AML-193 (cell line): ENCODE data around the gene BAIAP3.

Experiments
- DNase-seq, 2 experiments: peaks; one replicate each; lab custom pipeline; 2025; lab: John Stamatoyannopoulos, UW

BAIAP3 gene

GRCh38 chr16:1366712-1367299 is 33.4 kb downstream of the BAIAP3 start:
- DNase-seq = no peak

DNA sequence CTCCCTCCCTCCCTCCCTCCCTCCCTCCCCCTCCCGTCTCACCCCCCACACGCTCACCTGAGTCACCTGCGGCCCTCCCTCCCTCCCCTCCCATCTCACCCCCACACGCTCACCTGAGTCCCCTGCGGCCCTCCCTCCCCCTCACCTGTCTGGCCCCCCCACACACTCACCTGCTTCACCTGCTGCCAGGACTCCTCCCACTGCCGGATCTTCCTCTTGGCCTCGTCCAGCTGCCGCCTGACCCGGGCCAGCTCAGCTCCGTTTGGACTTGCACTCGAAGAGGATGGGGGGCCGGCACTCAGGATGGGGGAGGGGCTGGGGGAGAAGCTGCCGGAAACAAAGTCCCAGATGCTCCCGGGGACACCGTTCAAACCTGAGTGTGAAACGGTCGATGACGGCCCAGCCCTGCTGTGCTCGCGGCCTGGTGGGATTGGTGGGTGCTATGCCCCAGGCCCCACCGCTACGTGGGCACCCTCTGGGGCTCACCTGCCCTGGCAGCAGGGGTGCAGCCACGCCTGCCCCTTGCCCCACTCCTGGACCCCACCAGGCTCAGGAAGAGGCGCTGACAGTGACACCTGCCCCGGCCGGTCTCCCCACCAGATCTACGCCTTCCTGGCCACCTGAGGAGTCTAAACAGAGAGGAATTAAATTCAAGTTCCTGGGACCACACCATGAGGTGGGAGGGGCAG is 34.2 kb downstream of the BAIAP3 start:
- no peak for DNase-seq

GRCh38 chr16:1371054-1371978 is 37.9 kb downstream of the BAIAP3 start:
- no peak for DNase-seq

GRCh38 chr16:1372292-1372950 is 39.0 kb downstream of the BAIAP3 start:
- no peak for DNase-seq

DNA sequence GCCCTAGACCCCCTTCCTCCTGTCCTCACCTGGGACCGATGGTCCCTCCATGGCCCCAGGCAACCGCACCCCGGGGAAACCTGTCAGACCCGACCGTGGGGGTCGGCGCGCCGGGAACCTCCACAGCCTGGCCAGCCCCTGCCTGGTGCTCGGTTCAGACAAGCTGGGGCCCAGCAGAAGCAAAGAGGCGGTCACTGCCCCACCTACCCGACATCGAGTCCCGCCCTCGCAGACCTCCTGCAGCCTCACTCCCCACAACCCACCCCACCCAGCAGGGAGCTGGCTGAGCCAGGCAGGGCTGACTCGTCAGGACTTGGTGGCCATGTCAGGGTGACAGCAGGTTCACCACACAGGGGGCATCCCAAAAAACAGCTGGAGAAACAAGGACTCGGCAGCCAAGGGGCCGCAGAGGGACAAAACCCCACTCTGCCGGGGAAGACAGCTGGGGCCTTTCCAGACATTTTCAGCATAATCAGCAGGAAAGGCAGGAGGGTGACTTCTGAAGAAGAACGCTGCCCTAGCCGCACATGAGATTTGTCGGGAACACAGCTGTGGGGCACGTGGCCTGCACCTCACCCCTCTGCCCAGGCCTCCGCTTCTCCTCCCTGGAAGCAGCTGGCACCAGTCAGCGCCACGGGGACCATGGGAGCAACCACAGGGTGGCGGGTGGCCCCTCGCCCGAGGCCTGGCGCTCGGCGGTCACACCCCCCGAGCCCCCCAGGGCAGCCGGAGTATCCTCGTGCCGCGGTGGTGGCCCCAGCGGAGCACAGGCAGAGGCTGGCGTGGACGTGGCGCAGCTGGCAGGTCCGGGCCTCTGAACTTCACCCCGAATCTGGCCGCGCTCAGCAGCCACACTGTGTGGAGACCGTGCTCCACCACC is 41.2 kb downstream of the BAIAP3 start:
- no peak for DNase-seq

DNA sequence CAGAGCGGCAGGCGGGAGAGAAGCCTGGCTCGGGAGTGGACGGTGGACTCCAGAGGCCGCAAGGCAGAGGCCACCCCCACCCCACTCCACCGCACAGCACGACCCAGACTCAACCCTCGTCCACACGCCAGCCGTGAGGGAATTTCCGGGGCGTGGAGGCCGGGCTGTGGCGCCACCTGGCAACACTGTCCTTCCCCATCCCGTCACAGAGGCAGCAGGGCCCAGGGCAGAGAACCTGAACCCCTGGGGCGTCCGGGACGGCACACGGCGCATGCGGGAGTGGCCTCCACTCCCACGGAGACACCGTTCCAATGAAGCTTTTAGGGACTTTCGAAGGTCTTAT is 41.8 kb downstream of the BAIAP3 start:
- DNase-seq = no peak

DNA sequence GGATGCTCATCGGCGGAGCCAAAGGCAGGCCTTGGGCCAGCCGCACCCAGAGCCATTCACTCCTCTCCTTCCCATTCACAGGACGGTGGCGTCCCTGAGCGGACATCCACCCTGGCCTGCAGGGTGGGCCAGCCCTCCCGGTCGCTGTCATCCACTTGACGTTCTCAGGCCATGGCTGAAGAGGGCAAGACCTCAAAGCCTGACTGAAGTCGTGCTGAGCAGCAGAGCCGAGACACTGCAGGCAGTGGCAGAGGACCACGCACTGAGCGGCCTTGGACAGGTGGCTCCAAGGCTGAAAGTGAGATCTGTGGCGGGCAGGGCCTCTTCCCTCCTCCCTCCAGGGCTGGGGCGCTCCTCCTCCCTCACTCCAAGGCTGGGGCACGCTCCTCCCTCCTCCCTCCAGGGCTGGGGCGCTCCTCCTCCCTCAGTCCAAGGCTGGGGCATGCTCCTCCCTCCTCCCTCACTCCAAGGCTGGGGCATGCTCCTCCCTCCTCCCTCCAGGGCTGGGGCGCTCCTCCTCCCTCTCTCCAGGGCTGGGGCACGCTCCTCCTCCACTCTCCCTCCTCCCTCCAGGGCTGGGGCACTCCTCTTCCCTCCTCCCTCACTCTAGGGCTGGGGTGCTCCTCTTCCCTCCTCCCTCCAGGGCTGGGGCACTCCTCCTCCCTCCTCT is 42.4 kb downstream of the BAIAP3 start:
- no peak for DNase-seq

GRCh38 chr16:1377406-1378010 is 44.1 kb downstream of the BAIAP3 start:
- DNase-seq = no peak

DNA sequence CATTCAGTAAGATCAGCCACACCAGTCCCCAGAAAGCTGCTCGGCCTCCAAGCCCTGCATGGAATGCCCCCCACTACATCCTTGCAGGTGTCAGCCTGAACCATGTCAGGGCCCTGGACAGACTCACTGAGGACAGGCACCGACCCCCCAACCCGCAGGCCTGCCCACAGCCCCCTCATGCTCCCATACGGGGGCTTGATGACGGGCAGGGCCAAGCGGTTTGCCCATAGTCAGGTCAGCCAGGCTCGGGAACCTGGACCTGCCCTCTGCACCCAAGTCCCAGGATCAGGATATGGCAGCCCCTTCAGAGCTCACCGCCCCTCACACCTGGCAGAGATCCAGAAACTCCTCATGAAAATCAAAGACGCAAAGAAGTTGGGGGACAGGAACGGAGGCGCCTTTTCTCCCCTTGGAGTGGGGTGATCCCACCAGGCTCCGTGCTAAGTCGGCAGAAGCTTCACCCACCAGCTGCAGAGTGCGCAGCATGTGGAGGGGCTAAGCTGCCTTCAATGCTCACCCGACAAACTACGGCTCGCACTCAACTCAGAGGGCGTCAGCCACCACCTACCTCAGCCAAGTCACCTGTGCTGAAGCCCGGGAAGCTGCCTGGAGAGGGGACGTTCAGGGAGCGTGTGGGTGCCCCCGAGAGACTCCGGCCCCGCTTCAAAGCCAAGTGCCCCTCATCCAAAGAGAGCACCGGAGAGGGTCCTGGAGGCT is 44.8 kb downstream of the BAIAP3 start:
- no peak for DNase-seq

DNA sequence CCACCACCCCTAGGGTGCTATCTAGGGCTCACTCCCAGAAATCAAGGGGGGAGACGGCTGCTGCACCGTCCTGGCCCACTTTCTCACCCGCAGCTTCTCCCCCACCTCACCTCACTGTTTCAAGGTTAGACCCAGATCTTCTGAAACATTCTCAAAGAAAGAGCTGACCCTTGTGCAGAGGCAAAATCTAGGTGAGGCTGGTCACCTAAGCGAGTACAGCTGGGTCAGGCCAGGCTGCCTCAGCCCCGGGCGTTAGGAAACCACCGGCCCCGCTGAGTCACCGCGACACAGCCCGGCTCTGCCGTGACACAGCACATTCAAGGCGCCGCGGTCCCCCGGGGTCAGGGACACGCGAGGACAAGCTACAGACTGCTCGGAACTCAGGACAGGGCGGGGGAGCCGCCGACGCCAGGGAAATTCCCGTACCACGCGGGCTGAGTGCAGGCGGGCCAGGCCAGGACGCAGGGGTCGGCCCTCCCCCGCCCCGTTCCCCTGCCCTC is 45.4 kb downstream of the BAIAP3 start:
- DNase-seq = peak; percentile 29 to 32

DNA sequence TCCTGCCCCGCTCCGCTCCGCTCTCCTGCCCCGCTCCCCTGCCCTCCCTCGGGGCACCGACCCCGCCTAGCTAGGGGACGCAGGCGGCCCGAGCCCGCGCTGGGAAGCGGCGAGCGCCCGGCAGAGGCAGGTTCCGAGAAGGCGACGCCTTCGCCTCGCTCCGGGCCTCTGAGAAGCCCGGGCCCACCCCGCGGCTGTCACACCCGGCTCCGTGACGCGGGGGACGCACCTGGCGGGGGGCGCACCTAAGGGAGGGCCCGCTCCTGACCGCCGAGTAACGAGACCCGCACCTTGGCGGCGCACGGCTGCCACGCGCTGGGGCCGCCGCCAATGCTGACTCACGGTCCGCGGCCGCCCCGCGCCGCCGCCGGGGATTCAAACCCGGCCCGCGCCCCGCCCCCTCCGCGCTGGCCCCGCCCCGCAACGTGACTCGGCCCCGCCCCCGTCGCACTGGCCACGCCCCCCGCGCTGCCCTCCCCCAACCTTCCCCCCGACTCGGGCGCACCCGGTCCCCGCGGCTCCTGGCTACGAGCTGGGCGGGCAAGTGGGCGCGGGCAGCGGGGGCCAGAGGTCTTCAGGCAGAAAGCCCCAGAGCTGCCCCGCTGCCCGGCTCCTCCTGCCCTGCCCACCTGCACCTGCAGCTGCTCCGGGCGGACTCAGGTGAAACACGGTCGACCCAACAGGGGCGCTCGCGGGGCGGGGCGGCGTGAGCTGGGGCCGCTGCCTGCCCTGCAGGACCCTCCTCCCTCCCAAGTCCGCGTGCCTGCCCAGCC is 46.0 kb downstream of the BAIAP3 start:
- DNase-seq = peak; percentile 8 to 10

- no peak for DNase-seq
Measured at GRCh38 chr16:1380195-1380594, 46.8 kb downstream of the BAIAP3 start.

DNA sequence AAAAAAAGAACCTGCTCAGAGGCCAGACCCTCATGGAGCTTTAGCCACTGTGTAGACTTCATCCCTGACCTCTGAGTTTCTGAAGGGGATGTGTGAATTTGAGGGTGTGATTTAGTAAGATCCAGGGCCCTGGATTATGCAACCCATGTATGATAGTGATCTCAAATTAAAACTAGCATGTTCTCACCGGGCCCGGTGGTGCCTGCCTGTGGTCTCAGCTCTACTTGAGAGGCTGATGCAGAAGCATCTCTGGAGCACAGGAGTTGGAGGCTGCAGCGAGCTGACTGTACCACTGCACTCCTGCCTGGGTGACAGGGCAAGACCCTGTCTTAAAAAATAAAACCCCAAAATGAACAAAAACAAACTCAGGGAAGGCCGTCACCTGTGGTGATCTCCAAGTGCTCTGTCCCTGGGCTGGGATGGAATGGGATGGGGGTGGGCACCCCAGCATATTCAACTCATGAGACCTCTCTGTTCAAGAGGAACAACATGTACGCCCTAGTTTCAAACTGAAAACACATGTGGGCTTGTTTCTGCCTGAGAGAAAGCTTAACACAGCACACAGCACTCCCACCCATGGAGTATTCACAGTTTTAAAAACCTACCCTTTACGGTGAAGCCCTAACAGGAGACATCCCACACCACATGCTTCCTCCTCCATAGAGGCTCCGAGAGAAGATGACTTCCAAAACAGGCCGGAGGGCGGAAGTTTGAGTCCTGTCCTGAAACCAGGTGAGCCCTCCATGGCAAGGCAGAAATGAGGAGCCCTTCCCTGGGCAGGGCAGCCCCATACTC is 48.4 kb downstream of the BAIAP3 start:
- no peak for DNase-seq

DNA sequence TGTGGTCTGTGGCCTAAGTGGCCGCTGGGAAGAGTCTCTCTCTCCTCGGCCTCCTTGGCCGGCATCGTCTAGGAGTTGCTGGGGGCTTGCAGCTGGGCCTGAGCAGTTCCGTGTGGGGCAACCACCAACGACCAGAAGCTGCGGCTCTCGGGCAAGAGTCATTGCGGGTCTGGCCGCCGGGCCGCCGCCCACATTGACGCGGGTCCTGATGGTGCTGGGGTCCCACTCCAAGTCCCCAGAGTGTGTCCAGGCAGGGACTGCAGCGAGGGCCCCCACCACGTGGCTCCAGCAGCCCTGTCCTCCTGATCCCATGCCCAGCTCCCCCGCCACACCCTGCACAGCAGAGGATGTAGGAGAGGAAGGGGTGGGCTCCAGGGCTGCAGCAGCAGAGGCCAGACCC is 50.1 kb downstream of the BAIAP3 start:
- no peak for DNase-seq

DNA sequence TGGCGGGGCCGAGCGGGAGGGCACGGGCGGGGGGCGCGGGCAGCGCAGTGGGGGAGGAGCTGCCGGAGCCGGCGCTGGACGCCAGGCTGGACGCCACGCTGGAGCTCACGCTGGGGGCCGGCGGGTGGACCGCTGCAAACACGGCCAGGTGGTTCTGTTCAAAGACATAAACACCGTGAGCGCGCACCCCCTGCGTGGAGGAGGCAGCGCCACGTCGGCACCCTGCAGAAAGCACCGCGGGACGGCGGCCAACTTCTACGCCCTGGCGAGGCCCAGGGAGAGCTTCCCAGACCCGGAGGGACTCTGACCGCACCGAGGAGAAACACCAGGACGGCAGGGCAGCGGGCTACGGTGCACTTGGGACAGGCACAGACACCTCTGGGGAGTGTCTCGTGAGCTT is 51.8 kb downstream of the BAIAP3 start:
- DNase-seq = no peak

- DNase-seq = no peak
Measured at GRCh38 chr16:1387331-1387730, 53.9 kb downstream of the BAIAP3 start.

DNA sequence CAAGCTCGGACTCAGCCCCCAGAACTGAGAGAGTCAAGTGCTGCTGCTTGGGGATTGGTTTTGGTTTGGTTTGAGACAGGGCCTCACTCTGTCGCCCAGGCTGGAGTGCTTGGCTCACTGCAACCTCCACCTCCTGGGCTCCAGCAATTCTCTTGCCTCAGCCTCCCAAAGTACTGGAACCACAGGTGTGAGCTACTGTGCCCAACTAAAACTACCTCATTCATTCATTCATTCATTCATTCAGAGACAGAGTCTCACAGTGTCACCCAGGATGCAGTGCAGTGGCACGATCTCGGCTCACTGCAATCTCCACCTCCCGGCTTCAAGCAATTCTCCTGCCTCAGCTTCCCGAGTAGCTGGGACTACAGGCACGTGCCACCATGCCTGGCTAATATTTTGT is 56.3 kb downstream of the BAIAP3 start:
- DNase-seq = no peak

DNA sequence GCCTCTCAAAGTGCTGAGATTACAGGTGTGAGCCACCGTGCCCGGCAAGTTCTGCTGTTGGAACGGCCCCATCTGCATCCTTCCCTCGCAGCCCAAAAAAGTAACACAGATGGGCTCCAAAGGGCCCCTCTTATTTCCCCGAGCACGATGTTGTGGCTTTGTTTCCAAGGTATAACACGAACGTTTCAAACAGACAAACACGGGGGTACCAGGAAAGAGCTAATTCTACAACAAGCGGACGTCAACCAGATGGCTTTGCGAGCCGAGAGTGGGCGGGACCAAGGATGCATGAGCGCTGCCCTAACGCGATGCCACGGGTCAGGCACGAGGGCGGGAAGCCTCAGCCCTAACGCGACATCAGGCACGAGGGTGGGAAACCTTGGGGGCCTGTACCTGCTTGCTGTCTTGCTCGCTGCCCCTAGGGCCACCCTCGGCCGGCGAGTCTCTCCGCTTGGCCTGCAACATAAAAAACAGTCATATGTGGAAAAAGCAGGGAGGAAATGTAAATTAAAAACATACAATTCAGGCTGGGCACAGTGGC is 56.9 kb downstream of the BAIAP3 start:
- DNase-seq = no peak
